Left hindlimb (tissue), 1 donor: Measurements from ENCODE around the gene PPP1R15A.
"Not testable (repeated sequence)": the region's sequence is repeated elsewhere in the genome, so short reads cannot be mapped to it uniquely, and the experiment has no call there.

ENCODE experiments used
- DNase-seq: peaks from one replicate; pipeline ENCODE4 v3.0.0-alpha.2; 2018

PPP1R15A gene

GRCh38 chr19:48915757-48916156 lies 43.5 kb downstream of the PPP1R15A start:
- no peak for DNase-seq

- no peak for DNase-seq
Measured at GRCh38 chr19:48918071-48918470, 45.9 kb downstream of the PPP1R15A start.

GRCh38 chr19:48918801-48919247 lies 46.6 kb downstream of the PPP1R15A start:
- DNase-seq, result no peak

- DNase-seq, result not testable (repeated sequence)
Measured at GRCh38 chr19:48919271-48919670, 47.0 kb downstream of the PPP1R15A start.

- no peak for DNase-seq
Measured at GRCh38 chr19:48920949-48921348, 48.7 kb downstream of the PPP1R15A start.

DNA sequence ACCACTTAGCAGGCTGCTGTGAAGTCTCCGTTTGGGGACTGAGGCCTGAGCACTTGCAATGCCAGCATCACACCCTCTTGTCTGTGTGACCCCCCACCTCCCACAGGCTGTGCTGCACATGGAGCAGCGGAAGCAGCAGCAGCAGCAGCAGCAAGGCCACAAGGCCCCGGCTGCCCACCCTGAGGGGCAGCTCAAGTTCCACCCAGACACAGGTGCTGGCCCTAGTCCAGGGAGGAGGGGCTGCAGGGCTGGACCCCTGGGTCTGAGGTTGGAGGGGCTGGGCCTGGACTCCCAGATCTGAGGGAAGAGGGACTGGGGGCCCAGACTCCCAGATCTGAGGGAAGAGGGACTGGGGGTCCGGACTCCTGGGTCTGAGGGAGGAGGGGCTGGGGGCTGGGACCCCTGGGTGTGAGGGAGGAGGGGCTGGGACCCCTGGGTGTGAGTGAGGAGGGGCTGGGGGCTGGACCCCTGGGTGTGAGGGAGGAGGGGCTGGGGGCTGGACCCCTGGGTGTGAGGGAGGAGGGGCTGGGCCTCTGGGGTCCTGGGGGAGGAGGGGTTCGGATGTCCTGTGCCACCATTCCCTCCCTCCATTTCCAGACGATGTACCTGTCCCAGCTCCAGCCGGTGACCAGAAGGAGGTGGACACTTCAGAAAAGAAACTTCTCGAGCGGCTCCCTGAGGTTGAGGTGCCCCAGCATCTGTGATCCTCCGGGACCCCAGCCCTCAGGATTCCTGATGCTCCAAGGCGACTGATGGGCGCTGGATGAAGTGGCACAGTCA lies 49.7 kb downstream of the PPP1R15A start:
- DNase-seq, result no peak

DNA sequence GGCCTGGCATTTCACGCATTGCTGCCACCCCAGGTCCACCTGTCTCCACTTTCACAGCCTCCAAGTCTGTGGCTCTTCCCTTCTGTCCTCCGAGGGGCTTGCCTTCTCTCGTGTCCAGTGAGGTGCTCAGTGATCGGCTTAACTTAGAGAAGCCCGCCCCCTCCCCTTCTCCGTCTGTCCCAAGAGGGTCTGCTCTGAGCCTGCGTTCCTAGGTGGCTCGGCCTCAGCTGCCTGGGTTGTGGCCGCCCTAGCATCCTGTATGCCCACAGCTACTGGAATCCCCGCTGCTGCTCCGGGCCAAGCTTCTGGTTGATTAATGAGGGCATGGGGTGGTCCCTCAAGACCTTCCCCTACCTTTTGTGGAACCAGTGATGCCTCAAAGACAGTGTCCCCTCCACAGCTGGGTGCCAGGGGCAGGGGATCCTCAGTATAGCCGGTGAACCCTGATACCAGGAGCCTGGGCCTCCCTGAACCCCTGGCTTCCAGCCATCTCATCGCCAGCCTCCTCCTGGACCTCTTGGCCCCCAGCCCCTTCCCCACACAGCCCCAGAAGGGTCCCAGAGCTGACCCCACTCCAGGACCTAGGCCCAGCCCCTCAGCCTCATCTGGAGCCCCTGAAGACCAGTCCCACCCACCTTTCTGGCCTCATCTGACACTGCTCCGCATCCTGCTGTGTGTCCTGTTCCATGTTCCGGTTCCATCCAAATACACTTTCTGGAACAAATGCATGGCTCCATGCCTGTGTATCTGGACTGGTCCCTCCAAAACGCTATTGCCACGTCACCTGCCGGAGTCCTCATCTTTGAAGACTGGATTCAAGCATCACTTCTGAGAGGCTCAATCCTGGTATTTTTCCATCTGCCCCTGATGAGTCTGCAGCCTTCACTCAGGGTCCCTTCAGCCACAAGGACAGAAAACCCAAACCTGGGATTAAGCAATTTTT lies 50.6 kb downstream of the PPP1R15A start:
- DNase-seq, result no peak

DNA sequence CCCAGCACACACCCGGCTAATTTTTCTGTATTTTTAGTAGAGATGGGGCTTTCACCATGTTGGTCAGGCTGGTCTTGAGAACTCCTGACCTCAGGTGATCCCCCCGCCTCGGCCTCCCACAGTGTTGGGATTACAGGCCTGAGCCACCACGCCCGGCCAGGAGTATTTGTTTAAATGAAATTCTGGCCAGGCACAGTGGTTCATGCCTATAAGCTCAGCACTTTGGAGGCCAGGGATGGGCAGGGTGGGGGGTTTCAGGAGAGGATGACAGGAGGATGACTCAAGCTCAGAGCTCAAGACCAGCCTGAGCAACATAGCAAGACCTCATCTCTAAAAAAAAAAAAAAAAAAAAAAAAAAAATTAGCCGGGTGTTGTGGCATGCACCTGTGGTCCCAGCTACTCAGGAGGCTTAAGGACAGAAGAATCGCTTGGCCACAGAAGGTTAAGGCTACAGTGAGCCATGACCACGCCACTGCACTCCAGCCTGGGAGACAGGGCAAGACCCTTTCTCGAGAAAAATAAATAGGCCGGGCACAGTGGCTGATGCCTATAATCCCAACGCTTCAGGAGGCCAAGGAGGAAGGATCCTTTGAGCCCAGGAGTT lies 53.1 kb downstream of the PPP1R15A start:
- no peak for DNase-seq
